HL-60 (cell line): ENCODE data around the gene EMP2.

ENCODE experiments used
- DNase-seq, 2 experiments: peaks; one replicate each; pipeline ENCODE4 v3.0.0-alpha.2; 2010 to 2020; ENCODE audit warnings: low read depth in 1 of 2, low spot score in 1 of 2
- H3K27ac ChIP-seq: fragments of 250-450 bp; sonication (Bioruptor Pico); replicated peaks from 2 replicates; pipeline ENCODE4 v1.5.1; 2020; ENCODE audit warnings: mild to moderate bottlenecking, moderate library complexity
- H3K27me3 ChIP-seq: fragments of 250-450 bp; sonication (Bioruptor Pico); 2 replicates; pipeline ENCODE4 v1.5.1; 2021; ENCODE audit warnings: mild to moderate bottlenecking, moderate library complexity; ENCODE audit not compliant: insufficient read depth, poor library complexity, severe bottlenecking
- H3K4me3 ChIP-seq: replicated peaks from 2 replicates; pipeline ENCODE4 v1.5.1; 2011; ENCODE audit warnings: mild to moderate bottlenecking, control low read depth, low read length; ENCODE audit not compliant: insufficient read depth
- CTCF ChIP-seq: IDR thresholded peaks from one replicate; pipeline ENCODE4 v1.5.1; 2011; ENCODE audit warnings: low read length, control low read depth, inconsistent platforms; ENCODE audit not compliant: insufficient read depth
- GABPA ChIP-seq: IDR thresholded peaks from 2 replicates; pipeline ENCODE4 v1.6.1; 2012; ENCODE audit warnings: low read depth
- POLR2AphosphoS5 ChIP-seq: IDR thresholded peaks from 2 replicates; pipeline ENCODE4 v1.6.1; 2012; ENCODE audit warnings: low read depth
- REST ChIP-seq: IDR thresholded peaks from 2 replicates; pipeline ENCODE4 v1.6.1; 2012; ENCODE audit warnings: low read depth; ENCODE audit not compliant: insufficient replicate concordance
- SPI1 ChIP-seq: IDR thresholded peaks from 2 replicates; pipeline ENCODE4 v1.6.1; 2012; ENCODE audit warnings: low read depth, mild to moderate bottlenecking, borderline replicate concordance

EMP2 gene

GRCh38 chr16:10493276-10493675 lies 87.1 kb downstream of the EMP2 start:
- no peak overlapping the region for H3K27ac ChIP-seq
- no peaks in the 10 kb centered on the region for H3K27me3 ChIP-seq
- no peak overlapping the region for H3K4me3 ChIP-seq
- no peak for DNase-seq
- TF ChIP-seq REST (no peak), GABPA (no peak), CTCF (no peak), POLR2AphosphoS5 (no peak), SPI1 (no peak)

GRCh38 chr16:10490141-10490540 lies 90.3 kb downstream of the EMP2 start:
- TF ChIP-seq SPI1 (no peak), REST (no peak), CTCF (no peak), GABPA (no peak), POLR2AphosphoS5 (no peak)
- DNase-seq: no peak
- Histone ChIP-seq H3K27ac (no peak overlapping the region), H3K4me3 (no peak overlapping the region), H3K27me3 (no peaks in the 10 kb centered on the region)

- TF ChIP-seq CTCF: no peak
- 0 out of 2 replicates have a peak, but pooled peaks have one; percentile 32 for TF ChIP-seq POLR2AphosphoS5
- TF ChIP-seq REST: no peak
- peak overlapping the region; percentile 34 for H3K27ac ChIP-seq
- no peaks in the 10 kb centered on the region for H3K27me3 ChIP-seq
- peak in 1 of 2 experiments; percentile 45 for DNase-seq
- no peak overlapping the region for H3K4me3 ChIP-seq
These were observed 94.6 kb downstream of the EMP2 start for GRCh38 chr16:10485698-10486382.
